Activated CD8-positive, alpha-beta memory T cell treated with anti-CD3 and anti-CD28 coated beads, Interleukin-2, amount 50 U/mL, for 24 hours (primary cell): ENCODE data around the gene ABTB2.

Source experiments
- DNase-seq: peaks from one replicate; pipeline ENCODE4 v3.0.0-alpha.2; 2020; ENCODE audit errors: extremely low read depth

Gene ABTB2

GRCh38 chr11:34284811-34285481, 72.9 kb downstream of the ABTB2 start:
- DNase-seq: no peak

- DNase-seq: no peak
Observed at GRCh38 chr11:34284156-34284555, 73.7 kb downstream of the ABTB2 start.

DNA sequence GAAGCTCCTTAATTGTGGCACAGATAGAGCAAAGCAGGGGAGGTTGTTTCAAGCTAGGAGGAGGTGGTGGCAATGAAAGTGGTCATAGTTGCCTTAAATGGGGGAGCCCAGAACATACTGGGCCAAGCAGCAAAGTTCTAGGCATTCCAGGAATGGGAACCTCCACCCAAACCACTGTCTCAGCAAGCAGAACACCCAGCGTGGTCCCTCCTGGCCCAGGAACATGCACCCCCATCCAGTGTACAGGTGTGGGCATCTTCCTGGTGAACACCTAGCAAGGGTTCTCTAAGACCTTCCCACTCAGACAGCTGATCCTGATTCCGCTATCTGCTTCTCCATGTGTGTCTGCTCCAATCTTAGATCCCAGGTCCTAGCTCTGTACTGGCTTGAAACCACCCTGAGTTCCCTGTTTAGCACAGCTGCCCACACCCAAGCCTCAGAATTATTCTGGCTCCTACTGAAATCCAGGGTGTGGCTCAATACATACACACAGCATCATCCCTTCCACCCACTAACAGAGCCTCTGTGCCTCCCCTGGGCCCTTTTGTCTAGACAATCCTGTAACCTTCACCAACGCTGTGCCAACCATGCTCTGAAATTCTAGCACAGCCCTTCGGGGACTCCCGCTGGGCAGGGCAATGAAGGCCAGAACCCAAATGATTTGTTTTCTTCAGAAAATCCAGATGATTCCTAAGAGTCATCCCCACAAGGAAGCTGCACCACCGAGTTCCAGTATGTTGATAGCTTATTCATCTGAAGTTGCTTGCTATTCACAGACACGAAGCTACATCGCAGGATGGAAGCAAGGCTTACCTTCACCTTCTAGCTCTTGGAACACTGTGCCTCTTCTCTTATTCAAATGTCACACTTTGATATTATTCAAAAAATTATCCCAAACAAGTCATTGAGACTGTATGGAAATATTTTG, 76.6 kb downstream of the ABTB2 start:
- DNase-seq: no peak

GRCh38 chr11:34278693-34279297, 79.0 kb downstream of the ABTB2 start:
- DNase-seq: no peak

GRCh38 chr11:34278175-34278574, 79.6 kb downstream of the ABTB2 start:
- no peak for DNase-seq

- no peak for DNase-seq
Observed at GRCh38 chr11:34277171-34277570, 80.6 kb downstream of the ABTB2 start.

DNA sequence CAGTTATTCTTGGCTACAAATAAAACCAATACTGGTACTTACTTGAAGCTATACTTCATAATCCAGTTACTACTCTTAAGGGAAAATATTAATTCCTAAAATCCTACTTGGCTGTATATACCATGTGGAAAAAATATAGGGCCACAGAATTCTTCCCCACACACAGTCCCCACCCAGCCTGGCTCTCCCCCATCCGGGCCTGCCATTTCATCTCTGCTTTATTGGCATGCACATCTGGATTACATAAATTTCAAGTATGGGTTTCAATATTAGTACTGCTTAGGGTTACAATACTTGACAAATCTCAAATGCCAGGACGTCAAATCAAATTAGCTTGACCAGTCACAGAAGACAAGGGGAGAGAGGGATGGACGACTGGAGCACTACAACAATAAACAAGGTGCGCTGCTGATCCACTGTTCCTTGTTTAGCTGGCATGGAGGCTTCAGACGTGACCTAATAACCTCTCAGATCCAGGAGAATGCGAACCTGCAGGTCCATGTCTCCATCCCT, 81.4 kb downstream of the ABTB2 start:
- no peak for DNase-seq

GRCh38 chr11:34275486-34275885, 82.3 kb downstream of the ABTB2 start:
- DNase-seq: no peak

DNA sequence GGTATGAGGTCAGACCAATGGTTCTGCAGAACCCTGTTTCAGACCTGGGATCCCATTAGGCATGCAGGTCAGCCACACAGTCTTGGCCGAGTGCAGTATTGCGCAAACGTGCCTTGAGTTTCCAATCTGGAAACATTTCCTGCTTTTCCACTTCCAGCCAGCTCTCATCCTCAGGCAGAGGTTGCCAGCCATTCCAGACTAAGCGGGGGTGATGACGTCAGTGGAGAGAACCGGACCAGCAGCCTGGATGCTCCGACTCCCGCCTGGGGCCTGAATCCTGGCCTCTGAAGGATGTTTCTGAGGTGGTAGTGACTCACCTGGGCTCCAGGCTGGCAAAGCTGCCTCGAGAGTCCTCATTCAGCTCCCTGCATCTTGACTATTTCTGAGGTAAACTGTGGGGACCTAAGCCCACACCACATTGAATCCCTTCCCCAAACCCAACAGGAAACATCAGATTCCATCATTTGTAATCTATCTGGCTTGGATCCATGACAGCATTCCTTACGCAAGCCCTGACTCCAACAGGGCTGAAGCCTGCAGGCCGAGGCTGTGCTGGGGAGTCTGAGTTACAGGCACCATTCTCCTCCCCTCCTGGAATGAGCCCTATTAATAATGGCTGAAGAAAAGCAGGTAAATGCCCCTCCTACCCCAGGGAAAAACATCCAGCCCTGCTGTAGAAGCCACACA, 83.0 kb downstream of the ABTB2 start:
- no peak for DNase-seq

DNA sequence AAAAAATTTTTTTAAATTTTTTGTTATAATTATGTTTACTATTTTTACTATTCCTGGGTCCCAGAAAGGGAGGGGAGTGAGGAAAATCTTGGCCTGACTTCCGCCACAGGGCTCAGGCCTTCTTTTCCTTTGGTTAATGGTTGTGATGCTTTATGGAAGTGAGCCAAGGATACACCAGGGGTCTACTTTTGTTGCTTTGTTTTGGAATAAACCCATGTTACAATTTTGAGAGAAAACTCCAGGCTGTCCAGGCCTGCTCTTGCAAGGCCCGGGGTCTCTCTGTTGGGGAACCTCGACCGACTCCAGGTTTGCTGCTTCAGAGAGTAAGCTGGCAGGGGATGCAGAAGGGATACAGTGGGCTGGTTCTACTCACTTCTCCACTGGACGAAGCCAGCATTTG, 84.7 kb downstream of the ABTB2 start:
- DNase-seq: no peak

GRCh38 chr11:34271727-34272126, 86.1 kb downstream of the ABTB2 start:
- no peak for DNase-seq

DNA sequence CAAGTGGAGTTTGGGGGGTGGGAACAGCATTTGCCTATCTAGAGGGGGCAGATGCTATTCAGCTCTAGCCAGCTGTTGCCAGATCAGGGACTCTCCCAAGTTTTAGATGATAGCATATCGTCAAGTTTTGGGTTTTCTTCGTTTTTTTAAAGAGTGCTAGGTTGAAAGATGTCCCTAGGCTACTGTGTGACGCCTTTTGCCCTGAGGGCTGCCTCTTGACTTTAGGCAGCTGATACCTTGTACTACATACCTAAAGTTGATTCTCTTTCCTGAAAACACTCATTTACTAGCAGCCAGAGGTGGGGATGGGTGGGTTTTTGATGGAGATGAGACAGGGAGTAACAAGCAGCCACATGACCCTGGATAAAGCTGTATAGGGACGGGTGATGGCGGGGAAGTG, 87.1 kb downstream of the ABTB2 start:
- no peak for DNase-seq

DNA sequence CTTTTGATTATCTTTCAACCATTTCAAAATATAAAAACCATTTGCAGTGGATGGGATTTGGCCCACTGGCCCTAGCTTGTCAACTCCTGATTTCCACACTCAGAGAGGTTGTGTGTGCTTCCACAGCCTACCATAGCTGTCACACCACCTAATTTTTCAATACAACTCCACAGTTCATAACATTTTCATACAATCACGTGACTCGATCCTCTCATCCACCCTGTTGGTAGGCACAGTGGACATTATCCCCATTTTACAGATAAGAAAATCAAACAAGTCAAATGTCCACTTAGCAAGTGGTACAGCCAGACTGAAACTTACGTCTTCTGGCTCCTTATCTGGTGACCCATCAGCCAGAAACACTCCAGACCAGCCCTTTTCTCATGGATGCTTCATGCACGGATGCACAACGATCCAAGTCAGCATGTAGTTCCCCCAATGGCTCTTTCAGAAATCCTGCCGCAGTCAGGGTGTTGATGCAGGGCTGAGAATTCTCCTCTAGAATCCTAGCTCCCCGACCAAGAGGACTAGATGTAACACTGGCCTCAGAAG, 88.0 kb downstream of the ABTB2 start:
- DNase-seq: no peak

GRCh38 chr11:34268906-34269430, 88.8 kb downstream of the ABTB2 start:
- no peak for DNase-seq

DNA sequence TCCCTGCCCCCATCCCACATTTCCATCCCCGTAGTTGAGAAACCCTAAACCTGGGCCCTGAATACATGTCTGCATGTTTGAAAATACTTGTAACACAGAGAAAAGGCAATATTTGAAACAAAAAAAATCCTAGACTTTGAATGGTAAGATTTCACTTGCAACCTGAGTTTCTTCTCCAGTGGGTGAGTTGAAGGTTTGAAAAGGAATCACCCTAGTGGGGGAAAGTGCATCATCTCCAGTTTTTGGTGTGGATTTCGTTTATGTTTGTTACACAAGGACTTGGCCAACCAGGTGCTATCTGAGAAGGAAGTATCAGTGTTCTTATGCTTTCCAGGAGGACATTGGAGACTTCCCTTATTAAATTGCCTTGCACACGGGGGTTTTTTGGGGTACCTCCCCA, 90.4 kb downstream of the ABTB2 start:
- DNase-seq: no peak

GRCh38 chr11:34267013-34267412, 90.8 kb downstream of the ABTB2 start:
- DNase-seq: no peak

GRCh38 chr11:34266090-34266912, 91.5 kb downstream of the ABTB2 start:
- no peak for DNase-seq

GRCh38 chr11:34264303-34265110, 93.3 kb downstream of the ABTB2 start:
- no peak for DNase-seq

GRCh38 chr11:34263441-34264091, 94.2 kb downstream of the ABTB2 start:
- DNase-seq: no peak
